K562 (cell line): ENCODE data around the gene GRID2IP. TPM values are rescaled to one million over a fixed set of nuclear protein-coding genes. Genes with fewer than 3 reads are reported as not detected.

Experiments used
- ATAC-seq: fragments of 200-7000 bp; cut with Tn5 transposase; 3 replicates; pipeline ENCODE4 v1.9.1; 2020; ENCODE audit warnings: moderate library complexity
- BruUV-seq: library from RNA; stranded (reverse); fragments of 400-500 nt; replicated peaks from 2 replicates; lab custom pipeline; 2021; lab: Mats Ljungman, UMichigan
- CTCF ChIA-PET: fragments of 300-600 bp; formaldehyde crosslinking; extraction: SDS; loops from one replicate; lab custom pipeline; 2021; ENCODE audit warnings: low intra/inter-chr PET ratio; lab: Yijun Ruan, JAX
- POLR2A ChIA-PET: fragments of 300-600, 350-650 bp; sonication (Branson Sonifier 250); formaldehyde crosslinking; extraction: SDS; loops from one replicate; lab custom pipeline; 2021; ENCODE audit warnings: antibody characterized with exemption, inconsistent platforms; lab: Yijun Ruan, JAX
- DNase-seq, 4 experiments: peaks; one replicate each; pipeline versions ENCODE4 v3.0.0 to v3.0.0-alpha.2; 2011 to 2018; ENCODE audit warnings: low spot score in 3 of 4, mixed read lengths in 3 of 4; ENCODE audit errors: extremely low read depth in 1 of 4
- FAIRE-seq: peaks from 2 replicates; lab custom pipeline; 2011; peaks lifted over from hg19 to GRCh38; lab: Jason Lieb, UNC
- H2AFZ ChIP-seq: 2 replicates; pipeline ENCODE4 v1.6.0; 2011; ENCODE audit warnings: low read depth, low read length, control low read depth, inconsistent platforms
- H3K27ac ChIP-seq: fragments of 200-600 bp; 3 replicates; pipeline ENCODE4 v1.8.0; 2011; ENCODE audit warnings: low read depth, mild to moderate bottlenecking, control low read depth, inconsistent platforms, low read length, moderate library complexity, mixed read lengths; ENCODE audit errors: extremely low read depth
- H3K27me3 ChIP-seq, 2 experiments: fragments of 300-600 bp in 1 of 2; 2 replicates in 1 of 2; 3 replicates in 1 of 2; pipeline versions ENCODE4 v1.6.0 to v1.8.0; 2011; ENCODE audit warnings: inconsistent platforms in 2 of 2, low read length in 2 of 2, mild to moderate bottlenecking in 1 of 2, mixed read lengths in 1 of 2, moderate library complexity in 1 of 2; ENCODE audit not compliant: control insufficient read depth in 2 of 2, insufficient read depth in 2 of 2
- H3K36me3 ChIP-seq: fragments of 300-600 bp; 3 replicates; pipeline ENCODE4 v1.8.0; 2011; ENCODE audit warnings: mild to moderate bottlenecking, low read length, inconsistent platforms; ENCODE audit not compliant: control insufficient read depth, insufficient read depth
- H3K4me1 ChIP-seq, 2 experiments: fragments of 200-600 bp in 1 of 2; replicated peaks in 1 of 2; 2 replicates in 1 of 2; 3 replicates in 1 of 2; pipeline versions ENCODE4 v1.5.1 to v1.8.0; 2011; ENCODE audit warnings: inconsistent platforms in 2 of 2, low read length in 2 of 2, mild to moderate bottlenecking in 1 of 2, mixed read lengths in 1 of 2, moderate library complexity in 1 of 2; ENCODE audit not compliant: control insufficient read depth in 2 of 2, insufficient read depth in 2 of 2
- H3K4me2 ChIP-seq: 2 replicates; pipeline ENCODE4 v1.6.1; 2011; ENCODE audit warnings: low read length, control low read depth, inconsistent platforms, mixed read lengths; ENCODE audit not compliant: insufficient read depth
- H3K4me3 ChIP-seq: fragments of 200-600 bp; sonication (generic), shearing (Covaris generic); 2 replicates; pipeline ENCODE4 v1.5.1; 2016; ENCODE audit warnings: control low read depth, inconsistent platforms
- H3K79me2 ChIP-seq: fragments of 200-600 bp; 3 replicates; pipeline ENCODE4 v1.8.0; 2011; ENCODE audit warnings: low read length, inconsistent platforms; ENCODE audit not compliant: control insufficient read depth, insufficient read depth
- H3K9ac ChIP-seq, 2 experiments: 2 replicates each; pipeline versions ENCODE4 v1.6.0 to v1.6.1; 2011; ENCODE audit warnings: low read depth in 2 of 2, low read length in 2 of 2, control low read depth in 1 of 2, inconsistent platforms in 1 of 2, mild to moderate bottlenecking in 1 of 2, mixed read lengths in 1 of 2; ENCODE audit not compliant: insufficient read depth in 1 of 2
- H3K9me1 ChIP-seq: one replicate; pipeline ENCODE4 v1.6.0; 2011; ENCODE audit warnings: inconsistent platforms, mild to moderate bottlenecking, low read length, moderate library complexity; ENCODE audit not compliant: control insufficient read depth, insufficient read depth
- H3K9me3 ChIP-seq: replicated peaks from 2 replicates; pipeline ENCODE4 v1.5.1; 2011; ENCODE audit warnings: low read depth, low read length, inconsistent platforms; ENCODE audit not compliant: control insufficient read depth, insufficient read depth
- H4K20me1 ChIP-seq: replicated peaks from 2 replicates; pipeline ENCODE4 v1.6.1; 2011; ENCODE audit warnings: low read length, inconsistent platforms, mixed read lengths; ENCODE audit not compliant: control insufficient read depth, insufficient read depth
- AFF1 ChIP-seq, 2 experiments: fragments of 450-650 bp; IDR thresholded peaks; 2 replicates each; pipeline ENCODE4 v1.6.1; 2018; ENCODE audit warnings: mild to moderate bottlenecking in 2 of 2, low read depth in 1 of 2; ENCODE audit not compliant: partially characterized antibody in 2 of 2
- DNMT1 ChIP-seq: fragments of 450-650 bp; IDR thresholded peaks from 2 replicates; pipeline ENCODE4 v1.6.1; 2016; ENCODE audit warnings: antibody characterized with exemption, mild to moderate bottlenecking
- NCOA6 ChIP-seq: fragments of 450-650 bp; IDR thresholded peaks from 2 replicates; pipeline ENCODE4 v1.6.1; 2017; ENCODE audit warnings: mild to moderate bottlenecking
- NFRKB ChIP-seq: fragments of 450-650 bp; IDR thresholded peaks from 2 replicates; pipeline ENCODE4 v1.6.1; 2016; ENCODE audit warnings: low read depth
- PCBP1 ChIP-seq: fragments of 200-400 bp; formaldehyde crosslinking; IDR thresholded peaks from 2 replicates; pipeline ENCODE4 v1.6.1; 2018; ENCODE audit warnings: mild to moderate bottlenecking, low read depth, low read length; ENCODE audit not compliant: poor library complexity, severe bottlenecking
- WGBS: fragments of 100-300 bp; shearing (Covaris generic); methylation state at CpG from one replicate; pipeline ENCODE4 v1.1.6; 2016; ENCODE audit warnings: low coverage, mixed read lengths; ENCODE audit not compliant: insufficient coverage; ENCODE audit errors: missing lambda C conversion rate; 5-methylcytosine and 5-hydroxymethylcytosine counted together
- in situ Hi-C: fragments of 300-500 bp; cut with MboI; formaldehyde crosslinking; loops from 4 replicates; pipeline ENCODE4 v1.15.0; 2018; ENCODE audit warnings: inconsistent platforms, mixed read lengths
- intact Hi-C: fragments of 100-400 bp; cut with micrococcal nuclease; formaldehyde crosslinking; loops from 2 replicates; pipeline ENCODE4 v1.14.2; 2022
- polyA plus RNA-seq, 8 experiments: library from polyadenylated mRNA; depleted of rRNA in 4 of 8; stranded (reverse) in 5 of 8; unstranded in 3 of 8; fragments of >200 nt; fragmentation: Nextera tagmentation in 2 of 8; fragmentation: Illumina TruSeq in 1 of 8; extraction: Ambion mirVana in 2 of 8; extraction: Trizol in 1 of 8; gene quantifications; 2 replicates each; pipeline versions ENCODE4 v1.2.1 to v1.2.3, GENCODE V29; 2011 to 2014; ENCODE audit warnings: inconsistent platforms in 1 of 8, missing spikeins in 1 of 8
- total RNA-seq, 7 experiments: library from RNA; depleted of rRNA in 6 of 7; stranded (reverse); fragments of >200 nt in 6 of 7; fragmentation: Illumina TruSeq in 2 of 7; extraction: Trizol in 2 of 7; gene quantifications; 2 replicates each; pipeline versions ENCODE4 v1.2.1 to v1.2.3, GENCODE V29; 2011 to 2021; ENCODE audit warnings: low replicate concordance in 1 of 7
- TF ChIP-seq, protein P1 (sequence below): sonication (generic); formaldehyde crosslinking; IDR thresholded peaks from 2 replicates; pipeline ENCODE4 v1.8.0; 2022; ENCODE audit warnings: mild to moderate bottlenecking, missing genetic modification reagents

The GRID2IP gene
- total and polyA plus RNA-seq, 9 of the 15 experiments (the other 6 are each of a cell fraction or from before 2014, with no cell fraction given) = not detected

DNA sequence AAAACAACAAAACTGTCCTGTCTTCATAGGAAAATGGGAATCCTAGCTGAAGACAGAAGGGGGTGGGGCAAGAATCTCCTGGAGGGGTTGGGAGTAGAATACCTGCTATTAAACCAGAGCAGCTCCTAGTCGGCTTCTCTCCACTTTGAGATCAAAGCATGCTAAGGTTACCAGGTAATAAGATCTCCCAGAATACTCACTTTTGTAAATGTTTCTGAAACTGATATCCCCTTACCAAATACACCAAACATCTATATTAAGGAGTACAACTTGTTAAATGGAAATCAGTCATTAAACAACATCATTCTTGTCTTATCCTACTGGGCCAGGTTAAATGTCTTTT is 74.0 kb downstream of the GRID2IP start (continued):
- TF ChIP-seq AFF1 (IDR thresholded peaks at IDR 0.05; ENCODE audit: low read depth in 1 of 2, partially characterized antibody in 2 of 2) = no peak
- TF ChIP-seq DNMT1 = no peak
- TF ChIP-seq NCOA6 = no peak
- TF ChIP-seq NFRKB = no peak

DNA sequence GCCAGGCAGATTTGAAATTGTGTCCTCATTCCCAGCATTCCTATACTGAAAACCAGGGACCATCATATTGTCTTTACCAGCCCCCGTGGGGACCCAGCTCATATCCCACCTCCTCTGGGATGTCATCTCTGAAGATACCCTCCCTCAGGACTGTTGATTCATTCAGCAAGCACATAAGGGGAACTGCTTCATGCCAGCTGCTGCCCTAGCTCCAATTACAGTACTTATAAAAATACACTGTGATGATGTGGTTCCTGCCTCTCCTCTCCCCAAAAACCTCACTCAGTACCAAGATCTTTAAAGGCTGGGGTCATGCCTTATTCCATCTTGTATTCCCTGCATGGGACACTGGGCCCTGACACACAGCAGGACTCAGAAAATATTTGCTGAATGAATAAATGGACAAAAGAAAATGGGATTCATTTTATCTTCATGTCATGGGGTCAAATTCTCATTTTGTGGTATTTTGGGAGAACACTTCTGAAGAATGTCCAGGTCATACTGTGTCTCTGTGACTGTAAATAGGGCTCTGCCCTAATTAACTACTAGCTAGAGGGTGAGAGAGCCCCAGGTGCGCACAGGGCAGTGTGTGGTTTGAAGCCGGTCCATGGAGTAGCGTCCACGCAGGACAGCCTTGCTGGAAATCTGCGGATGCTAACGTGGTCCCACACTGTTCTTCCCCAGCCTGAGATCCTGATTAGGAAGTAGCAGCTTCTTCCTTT is 74.5 kb downstream of the GRID2IP start:
- DNase-seq = no peak
- peaks cover 3 to 8% of the 10 kb centered on the region in 2 experiments; a peak in 3 of 5 replicates for H3K4me1 ChIP-seq
- FAIRE-seq = no peak
- peaks cover 92% of the 10 kb centered on the region for H3K79me2 ChIP-seq
- H3K27ac ChIP-seq = no peak overlapping the region
- H3K27me3 ChIP-seq = no peaks in the 10 kb centered on the region
- peaks cover 10% of the 10 kb centered on the region for H3K9me1 ChIP-seq
- peaks cover 62% of the 10 kb centered on the region for H4K20me1 ChIP-seq
- H3K36me3 ChIP-seq = peaks cover 91% of the 10 kb centered on the region
- ChIA-PET CTCF (no interaction called here), POLR2A (interaction anchor here (0.5 to 4.2 kb wide), 7 partner anchors 10 to 51 kb away, joined by 3 to 16 read pairs (median 4); no protein-coding TSS in a partner anchor)
- 87% methylated on average over 7 of the region's 7 CpGs for WGBS
- peak; percentile 19; the same call in 1 of the 3 replicates for ATAC-seq
- no peak overlapping the region for H3K4me3 ChIP-seq
- H2AFZ ChIP-seq = no peak overlapping the region
- no TSS peak for BruUV-seq
- no peaks in the 10 kb centered on the region for H3K9me3 ChIP-seq
- H3K4me2 ChIP-seq = no peak overlapping the region
- H3K9ac ChIP-seq = peak overlapping the region in 1 of 2 experiments; percentile 54; a peak in 1 of 4 replicates
- in situ Hi-C loops (no loop called here), intact Hi-C loops (no loop called here)
- TF ChIP-seq, protein P1, sequence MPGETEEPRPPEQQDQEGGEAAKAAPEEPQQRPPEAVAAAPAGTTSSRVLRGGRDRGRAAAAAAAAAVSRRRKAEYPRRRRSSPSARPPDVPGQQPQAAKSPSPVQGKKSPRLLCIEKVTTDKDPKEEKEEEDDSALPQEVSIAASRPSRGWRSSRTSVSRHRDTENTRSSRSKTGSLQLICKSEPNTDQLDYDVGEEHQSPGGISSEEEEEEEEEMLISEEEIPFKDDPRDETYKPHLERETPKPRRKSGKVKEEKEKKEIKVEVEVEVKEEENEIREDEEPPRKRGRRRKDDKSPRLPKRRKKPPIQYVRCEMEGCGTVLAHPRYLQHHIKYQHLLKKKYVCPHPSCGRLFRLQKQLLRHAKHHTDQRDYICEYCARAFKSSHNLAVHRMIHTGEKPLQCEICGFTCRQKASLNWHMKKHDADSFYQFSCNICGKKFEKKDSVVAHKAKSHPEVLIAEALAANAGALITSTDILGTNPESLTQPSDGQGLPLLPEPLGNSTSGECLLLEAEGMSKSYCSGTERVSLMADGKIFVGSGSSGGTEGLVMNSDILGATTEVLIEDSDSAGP = no peak
- TF ChIP-seq PCBP1 = no peak
